ENCODE measurements around the gene CFAP157. TPM values are rescaled to one million over a fixed set of nuclear protein-coding genes. Genes with fewer than 3 reads are reported as not detected.

CFAP157 gene
- total RNA-seq, 1 donor from 2014 or later: 8.0 TPM

DNA sequence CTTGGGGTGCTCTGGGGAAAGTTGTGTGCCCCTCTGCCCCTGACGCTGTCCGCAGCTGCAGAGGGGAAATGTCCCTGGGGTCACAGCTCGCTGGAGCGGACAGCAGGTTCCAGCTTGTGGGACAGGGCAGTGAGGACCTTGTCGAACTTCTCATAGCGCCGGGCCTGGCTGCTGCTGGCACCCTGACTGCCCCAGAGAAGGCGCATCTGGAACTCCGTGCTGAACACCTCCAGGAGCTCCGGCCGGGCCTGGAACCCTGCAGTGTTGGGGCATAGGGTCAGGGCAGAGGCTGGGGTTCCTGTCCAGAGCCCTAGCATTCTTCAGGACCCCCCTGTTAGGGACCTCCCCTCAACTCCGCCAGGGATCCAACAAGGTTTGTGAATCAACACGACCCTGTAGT, 31.9 kb downstream of the CFAP157 start:
- Mint-ChIP-seq H3K4me1 (ENCODE audit: unreplicated experiment) (peaks cover 20% of the 10 kb centered on the region), H3K27ac (no peak overlapping the region), H3K4me3 (no peak overlapping the region), H3K27me3 (peaks cover 11% of the 10 kb centered on the region), H3K36me3 (no peaks in the 10 kb centered on the region), H3K9me3 (no peaks in the 10 kb centered on the region)
- TF ChIP-seq, protein P1, sequence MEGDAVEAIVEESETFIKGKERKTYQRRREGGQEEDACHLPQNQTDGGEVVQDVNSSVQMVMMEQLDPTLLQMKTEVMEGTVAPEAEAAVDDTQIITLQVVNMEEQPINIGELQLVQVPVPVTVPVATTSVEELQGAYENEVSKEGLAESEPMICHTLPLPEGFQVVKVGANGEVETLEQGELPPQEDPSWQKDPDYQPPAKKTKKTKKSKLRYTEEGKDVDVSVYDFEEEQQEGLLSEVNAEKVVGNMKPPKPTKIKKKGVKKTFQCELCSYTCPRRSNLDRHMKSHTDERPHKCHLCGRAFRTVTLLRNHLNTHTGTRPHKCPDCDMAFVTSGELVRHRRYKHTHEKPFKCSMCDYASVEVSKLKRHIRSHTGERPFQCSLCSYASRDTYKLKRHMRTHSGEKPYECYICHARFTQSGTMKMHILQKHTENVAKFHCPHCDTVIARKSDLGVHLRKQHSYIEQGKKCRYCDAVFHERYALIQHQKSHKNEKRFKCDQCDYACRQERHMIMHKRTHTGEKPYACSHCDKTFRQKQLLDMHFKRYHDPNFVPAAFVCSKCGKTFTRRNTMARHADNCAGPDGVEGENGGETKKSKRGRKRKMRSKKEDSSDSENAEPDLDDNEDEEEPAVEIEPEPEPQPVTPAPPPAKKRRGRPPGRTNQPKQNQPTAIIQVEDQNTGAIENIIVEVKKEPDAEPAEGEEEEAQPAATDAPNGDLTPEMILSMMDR (conservative IDR thresholded peaks at IDR 0.05): no peak
- no peak for DNase-seq (ENCODE audit: extremely low spot score, unreplicated experiment)

DNA sequence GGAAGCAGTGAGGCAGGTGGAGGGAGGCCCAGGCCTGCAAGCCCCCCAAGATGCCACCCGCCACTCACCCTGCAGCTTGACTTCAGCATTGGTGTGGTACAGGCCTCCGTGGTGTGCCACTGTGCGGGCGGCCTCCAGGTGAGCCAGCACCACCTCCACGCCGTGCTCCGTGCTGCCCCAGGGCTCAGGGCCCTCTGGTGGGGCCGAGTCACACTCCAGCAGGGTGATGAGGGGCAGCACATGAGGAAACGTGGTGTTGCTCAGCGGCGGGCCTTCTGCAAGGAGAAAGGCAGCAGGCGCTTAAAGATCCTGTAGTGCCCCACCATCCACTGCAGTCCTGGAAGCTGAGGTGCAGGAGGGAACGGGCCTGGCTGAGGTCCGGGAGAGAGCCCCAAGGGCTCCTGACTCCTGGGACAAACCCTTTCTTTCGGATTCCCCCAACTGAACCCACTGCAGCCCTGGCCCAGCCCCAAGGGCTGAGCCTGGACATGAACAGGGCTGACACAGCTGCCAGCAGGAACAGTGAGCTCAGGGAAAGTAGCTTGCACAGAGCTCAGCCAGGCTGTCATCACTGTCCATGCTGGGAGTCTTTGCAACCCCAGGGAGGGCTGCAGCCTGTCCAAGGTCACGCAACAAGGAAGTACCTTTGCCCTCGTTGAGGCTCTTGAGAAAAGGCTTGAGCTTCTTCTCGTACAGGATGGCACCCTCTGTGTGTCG, 33.0 kb downstream of the CFAP157 start:
- Mint-ChIP-seq H3K36me3 (no peaks in the 10 kb centered on the region), H3K9me3 (no peaks in the 10 kb centered on the region), H3K4me1 (ENCODE audit: unreplicated experiment) (peaks cover 15% of the 10 kb centered on the region), H3K4me3 (no peak overlapping the region), H3K27ac (no peak overlapping the region), H3K27me3 (peaks cover 11% of the 10 kb centered on the region)
- no peak for DNase-seq (ENCODE audit: extremely low spot score, unreplicated experiment)
- TF ChIP-seq, protein P1 (conservative IDR thresholded peaks at IDR 0.05): no peak

DNA sequence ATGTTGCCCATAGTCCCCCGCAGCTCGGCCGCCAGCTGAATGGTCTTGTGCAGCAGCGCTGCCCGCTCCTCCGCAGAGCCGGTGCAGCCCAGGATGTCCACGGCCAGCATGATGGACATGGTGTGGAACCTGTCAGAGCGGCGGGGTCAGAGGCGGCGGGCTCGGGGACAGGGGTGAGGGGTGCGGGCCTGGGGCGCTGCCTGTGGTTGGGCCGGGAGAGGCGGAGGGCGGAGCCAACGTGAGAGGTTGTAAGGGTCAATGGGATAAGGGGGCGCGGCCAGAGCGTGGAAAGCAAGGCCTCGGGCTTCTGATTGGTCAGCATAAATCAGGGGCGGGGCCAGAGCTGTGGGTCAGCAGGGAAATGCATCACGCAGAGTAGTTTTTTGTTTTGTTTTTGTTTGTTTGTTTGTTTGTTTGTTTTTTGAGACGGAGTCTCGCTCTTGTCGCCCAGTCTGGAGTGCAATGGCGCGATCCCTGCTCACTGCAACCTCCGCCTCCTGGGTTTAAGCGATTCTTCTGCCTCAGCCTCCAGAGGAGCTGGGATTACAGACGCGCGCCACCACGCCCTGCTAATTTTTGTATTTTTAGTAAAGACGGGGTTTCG, 35.1 kb downstream of the CFAP157 start:
- Mint-ChIP-seq H3K27ac (peak overlapping the region; percentile 56), H3K9me3 (no peaks in the 10 kb centered on the region), H3K4me3 (peak overlapping the region; percentile 84), H3K27me3 (peaks cover 11% of the 10 kb centered on the region), H3K36me3 (no peaks in the 10 kb centered on the region), H3K4me1 (ENCODE audit: unreplicated experiment) (peaks cover 10% of the 10 kb centered on the region)
- TF ChIP-seq, protein P1 (conservative IDR thresholded peaks at IDR 0.05): no peak
- no peak for DNase-seq (ENCODE audit: extremely low spot score, unreplicated experiment)

DNA sequence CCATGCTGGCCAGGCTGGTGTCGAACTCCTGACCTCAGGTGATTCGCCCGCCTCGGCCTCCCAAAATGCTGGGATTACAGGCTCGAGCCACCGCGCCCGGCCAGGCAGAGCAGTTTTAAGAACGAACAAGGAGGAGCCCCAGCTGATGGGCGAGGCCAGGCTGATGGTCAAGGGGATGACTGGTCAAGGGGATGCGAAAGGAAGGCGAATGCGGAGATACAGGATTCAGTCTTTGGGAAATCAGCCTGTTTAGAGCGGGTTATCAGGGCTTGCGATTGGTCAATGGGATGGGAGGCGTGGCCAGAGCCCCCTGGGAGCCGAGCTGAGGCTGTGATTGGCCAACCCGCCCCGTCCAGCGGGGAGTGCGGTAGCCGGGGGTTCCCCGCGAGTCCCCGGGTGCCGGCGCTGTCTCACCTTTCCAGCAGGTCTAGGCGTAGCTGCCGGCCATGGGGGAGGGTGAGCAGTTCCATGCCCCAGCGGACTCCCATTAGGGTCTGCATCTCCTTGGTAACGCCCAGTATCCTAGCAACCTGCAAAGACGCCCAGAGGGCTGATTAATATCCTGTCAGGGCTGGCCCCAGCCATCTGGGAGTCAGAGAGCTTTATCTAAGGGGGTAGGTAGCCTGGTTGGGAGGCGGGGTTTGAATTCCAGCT, 35.8 kb downstream of the CFAP157 start:
- DNase-seq (ENCODE audit: extremely low spot score, unreplicated experiment): peak; percentile 83
- peaks cover 10% of the 10 kb centered on the region for H3K4me1 Mint-ChIP-seq (ENCODE audit: unreplicated experiment)
- H3K4me3 Mint-ChIP-seq: peak overlapping the region; percentile 84
- H3K9me3 Mint-ChIP-seq: no peaks in the 10 kb centered on the region
- peaks cover 11% of the 10 kb centered on the region for H3K27me3 Mint-ChIP-seq
- TF ChIP-seq, protein P1 (conservative IDR thresholded peaks at IDR 0.05): no peak
- H3K36me3 Mint-ChIP-seq: no peaks in the 10 kb centered on the region
- peak overlapping the region; percentile 56 for H3K27ac Mint-ChIP-seq

DNA sequence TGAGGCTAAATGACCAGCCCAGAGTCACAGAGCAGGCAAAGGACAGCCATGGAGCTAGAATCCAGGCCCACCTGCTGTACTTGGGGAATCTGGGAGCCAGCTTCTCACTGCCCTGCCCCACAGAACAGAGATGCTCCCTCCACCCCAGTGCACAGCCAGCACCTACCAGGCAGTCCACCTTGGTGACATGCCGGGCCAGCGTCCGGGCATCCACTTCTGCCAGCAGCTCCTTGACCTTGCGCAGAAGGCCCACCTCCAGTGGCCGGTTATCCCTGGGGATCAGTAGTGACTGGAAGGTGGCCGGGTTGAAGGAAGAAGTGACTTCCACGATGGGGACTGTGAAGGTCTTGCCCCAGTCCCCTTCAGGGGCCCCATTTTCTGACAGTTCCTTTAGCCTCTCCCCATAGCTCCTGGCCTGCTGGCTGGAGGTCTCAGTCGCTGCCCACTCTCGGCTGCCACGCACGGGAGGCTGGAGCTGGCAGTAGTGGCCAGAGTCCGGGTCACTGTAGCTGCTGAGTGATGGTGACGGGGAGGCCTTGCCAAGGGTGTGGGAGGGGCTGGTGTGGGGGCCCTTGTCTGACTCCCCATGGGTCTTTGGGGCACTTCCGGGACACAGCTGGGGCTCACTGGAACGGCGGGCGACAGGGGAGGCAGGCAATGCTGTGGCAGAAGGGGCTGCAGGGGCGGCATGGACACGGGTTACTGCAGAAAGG, 37.8 kb downstream of the CFAP157 start:
- Mint-ChIP-seq H3K36me3 (no peaks in the 10 kb centered on the region), H3K27ac (no peak overlapping the region), H3K4me1 (ENCODE audit: unreplicated experiment) (peaks cover 10% of the 10 kb centered on the region), H3K27me3 (peaks cover 11% of the 10 kb centered on the region), H3K9me3 (no peaks in the 10 kb centered on the region), H3K4me3 (no peak overlapping the region)
- DNase-seq (ENCODE audit: extremely low spot score, unreplicated experiment): no peak
- TF ChIP-seq, protein P1 (conservative IDR thresholded peaks at IDR 0.05): no peak

Measured in type B pancreatic cell (in vitro differentiated cells).